HG02970 (cell line): ENCODE measurements around the gene LILRB5.
"Not testable (repeated sequence)": the region's sequence is repeated elsewhere in the genome, so short reads cannot be mapped to it uniquely, and the experiment has no call there.

Experiments
- ATAC-seq: cut with Tn5 transposase; IDR thresholded peaks from one replicate; pipeline ENCODE4 v1.9.1; 2021; ENCODE audit warnings: mild to moderate bottlenecking, moderate library complexity, moderate number of reproducible peaks; ENCODE audit not compliant: unreplicated experiment, low FRiP score

Gene LILRB5

GRCh38 chr19:54257116-54257480 lies at the start of gene LILRB5:
Gene LILRB5, minus strand, starts transcription at chr19:54257273. Its CDS starts 80 bp downstream, at chr19:54257193.
- no peak for ATAC-seq

- ATAC-seq: no peak
Observed at GRCh38 chr19:54305141-54305540, 48.1 kb upstream of the LILRB5 start.

GRCh38 chr19:54302257-54302656 lies 45.2 kb upstream of the LILRB5 start:
- no peak for ATAC-seq

GRCh38 chr19:54299515-54299914 lies 42.4 kb upstream of the LILRB5 start:
- no peak for ATAC-seq

- no peak for ATAC-seq
Observed at GRCh38 chr19:54299126-54299498, 42.0 kb upstream of the LILRB5 start.

GRCh38 chr19:54298357-54299125 lies 41.5 kb upstream of the LILRB5 start:
- no peak for ATAC-seq

- ATAC-seq: no peak
Observed at GRCh38 chr19:54297759-54298305, 40.8 kb upstream of the LILRB5 start.

GRCh38 chr19:54294539-54294938 lies 37.5 kb upstream of the LILRB5 start:
- no peak for ATAC-seq

GRCh38 chr19:54289160-54289559 lies 32.1 kb upstream of the LILRB5 start:
- ATAC-seq: not testable (repeated sequence)

- no peak for ATAC-seq
Observed at GRCh38 chr19:54287456-54287855, 30.4 kb upstream of the LILRB5 start.

GRCh38 chr19:54286283-54286682 lies 29.2 kb upstream of the LILRB5 start:
- not testable (repeated sequence) for ATAC-seq

- ATAC-seq: not testable (repeated sequence)
Observed at GRCh38 chr19:54285427-54286056, 28.5 kb upstream of the LILRB5 start.

- no peak for ATAC-seq
Observed at GRCh38 chr19:54282686-54283470, 25.8 kb upstream of the LILRB5 start.

- not testable (repeated sequence) for ATAC-seq
Observed at GRCh38 chr19:54281729-54282075, 24.6 kb upstream of the LILRB5 start.

GRCh38 chr19:54281007-54281728 lies 24.1 kb upstream of the LILRB5 start, which contains the start of gene LILRB2:
Gene LILRB2, minus strand, starts transcription at chr19:54281110. Its CDS starts 614 bp downstream, at chr19:54280496.
- no peak for ATAC-seq

GRCh38 chr19:54280441-54280840 lies 23.4 kb upstream of the LILRB5 start:
- ATAC-seq: not testable (repeated sequence)

- ATAC-seq: not testable (repeated sequence)
Observed at GRCh38 chr19:54280025-54280424, 23.0 kb upstream of the LILRB5 start.

GRCh38 chr19:54279406-54279962 lies 22.4 kb upstream of the LILRB5 start:
- ATAC-seq: no peak

- not testable (repeated sequence) for ATAC-seq
Observed at GRCh38 chr19:54278571-54279195, 21.6 kb upstream of the LILRB5 start.
